NB4 (cell line): ENCODE measurements around the gene MTARC2.

Source experiments
- DNase-seq: peaks from one replicate; pipeline ENCODE4 v3.0.0; 2010; ENCODE audit warnings: low read depth
- H3K4me3 ChIP-seq: one replicate; pipeline ENCODE4 v1.5.1; 2011; ENCODE audit warnings: mild to moderate bottlenecking, low read depth, low read length, moderate library complexity
- CTCF ChIP-seq: IDR thresholded peaks from one replicate; pipeline ENCODE4 v1.5.1; 2012; ENCODE audit warnings: low read depth, low read length
- MAX ChIP-seq: IDR thresholded peaks from 2 replicates; pipeline ENCODE4 v1.6.1; 2011; ENCODE audit warnings: low read depth, low read length
- MYC ChIP-seq: IDR thresholded peaks from 2 replicates; pipeline ENCODE4 v1.6.1; 2011; ENCODE audit warnings: low read depth, low read length
- POLR2A ChIP-seq: IDR thresholded peaks from 2 replicates; pipeline ENCODE4 v1.6.1; 2011; ENCODE audit warnings: mild to moderate bottlenecking; ENCODE audit not compliant: insufficient read length; ENCODE audit errors: extremely low read depth

The MTARC2 gene

GRCh38 chr1:220748089-220748934 lies at the start of gene MTARC2:
Gene MTARC2 (plus strand): TSS chr1:220748322. CDS start chr1:220748532, 210 bp downstream.
- peak; percentile 73 for TF ChIP-seq MYC
- TF ChIP-seq CTCF, result no peak
- TF ChIP-seq POLR2A, result peak; percentile 84
- peak; percentile 82 for TF ChIP-seq MAX
- peak; percentile 93 for DNase-seq
- peak within 1 kb of the TSS; percentile 73 for H3K4me3 ChIP-seq

- TF ChIP-seq CTCF, result no peak
- TF ChIP-seq MAX, result no peak
- TF ChIP-seq MYC, result no peak
- TF ChIP-seq POLR2A, result no peak
- H3K4me3 ChIP-seq, result no peak overlapping the region
- no peak for DNase-seq
Measured at GRCh38 chr1:220698607-220699016, 49.5 kb upstream of the MTARC2 start.

- no peak for DNase-seq
- H3K4me3 ChIP-seq, result no peak overlapping the region
- TF ChIP-seq MAX (no peak), POLR2A (no peak), MYC (no peak), CTCF (no peak)
Measured at GRCh38 chr1:220699044-220699443, 49.1 kb upstream of the MTARC2 start.

- TF ChIP-seq MAX, result no peak
- TF ChIP-seq POLR2A, result no peak
- no peak for TF ChIP-seq MYC
- TF ChIP-seq CTCF, result no peak
- no peak for DNase-seq
- no peak overlapping the region for H3K4me3 ChIP-seq
Measured at GRCh38 chr1:220700556-220701179, 47.5 kb upstream of the MTARC2 start.

GRCh38 chr1:220701974-220702373 lies 46.1 kb upstream of the MTARC2 start:
- DNase-seq, result peak; percentile 38
- TF ChIP-seq MYC (no peak), MAX (no peak), CTCF (no peak), POLR2A (no peak)

More at GRCh38 chr1:220701974-220702373, 46.1 kb upstream of the MTARC2 start:
- no peak overlapping the region for H3K4me3 ChIP-seq
